Measurements from ENCODE around the gene ZNF264. TPM values are rescaled to one million over a fixed set of nuclear protein-coding genes. Genes with fewer than 3 reads are reported as not detected.

Gene ZNF264
- total RNA-seq, 2 experiments from 2014 or later = 10.0 to 12.6 TPM

DNA sequence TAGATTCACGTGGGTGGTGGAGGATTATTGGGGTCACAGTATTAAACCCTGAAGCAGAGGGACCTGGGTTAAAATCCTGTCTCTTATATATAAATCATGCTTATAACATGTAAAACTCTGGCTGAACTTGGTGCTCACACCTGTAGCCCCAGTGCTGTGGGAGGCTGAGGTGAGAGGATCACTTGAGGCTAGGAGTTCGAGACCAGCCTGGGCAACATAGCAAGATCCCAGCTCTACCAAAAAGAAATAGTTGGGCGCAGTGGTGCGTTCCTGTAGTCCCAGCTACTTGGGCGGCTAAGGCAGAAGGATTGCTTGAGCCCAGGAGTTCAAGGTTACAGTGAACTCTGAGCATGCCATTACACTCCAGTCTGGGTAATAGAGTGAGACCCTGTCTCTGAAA lies 51.5 kb downstream of the ZNF264 start:
- peak overlapping the region; percentile 75; the same call in 1 of the 2 replicates for H3K4me2 ChIP-seq (ENCODE audit: low read length)
- no peak overlapping the region for H3K4me3 ChIP-seq (ENCODE audit: low read depth, low read length, poor library complexity, severe bottlenecking)
- no peaks in the 10 kb centered on the region for H3K9me2 ChIP-seq (ENCODE audit: insufficient read depth, low read length)
- H2AFZ ChIP-seq (ENCODE audit: low read length) = no peak overlapping the region
- H4K20me1 ChIP-seq (ENCODE audit: insufficient read depth, low read length) = peaks cover 4% of the 10 kb centered on the region; the same call in 1 of the 2 replicates
- peaks cover 20% of the 10 kb centered on the region for H3K79me2 ChIP-seq (ENCODE audit: insufficient read depth, low read depth, low read length)
- peaks cover 24% of the 10 kb centered on the region for H3K36me3 ChIP-seq (ENCODE audit: insufficient read depth, low read length)
- BruUV-seq (replicated peaks) = no TSS peak
- H3K4me1 ChIP-seq (ENCODE audit: insufficient read depth, low read length, poor library complexity, severe bottlenecking) = peaks cover 20% of the 10 kb centered on the region
- no peak for TF ChIP-seq EZH2phosphoT487 (IDR thresholded peaks at IDR 0.05; ENCODE audit: borderline replicate concordance, low read depth, low read length)
- TF ChIP-seq, protein P1, sequence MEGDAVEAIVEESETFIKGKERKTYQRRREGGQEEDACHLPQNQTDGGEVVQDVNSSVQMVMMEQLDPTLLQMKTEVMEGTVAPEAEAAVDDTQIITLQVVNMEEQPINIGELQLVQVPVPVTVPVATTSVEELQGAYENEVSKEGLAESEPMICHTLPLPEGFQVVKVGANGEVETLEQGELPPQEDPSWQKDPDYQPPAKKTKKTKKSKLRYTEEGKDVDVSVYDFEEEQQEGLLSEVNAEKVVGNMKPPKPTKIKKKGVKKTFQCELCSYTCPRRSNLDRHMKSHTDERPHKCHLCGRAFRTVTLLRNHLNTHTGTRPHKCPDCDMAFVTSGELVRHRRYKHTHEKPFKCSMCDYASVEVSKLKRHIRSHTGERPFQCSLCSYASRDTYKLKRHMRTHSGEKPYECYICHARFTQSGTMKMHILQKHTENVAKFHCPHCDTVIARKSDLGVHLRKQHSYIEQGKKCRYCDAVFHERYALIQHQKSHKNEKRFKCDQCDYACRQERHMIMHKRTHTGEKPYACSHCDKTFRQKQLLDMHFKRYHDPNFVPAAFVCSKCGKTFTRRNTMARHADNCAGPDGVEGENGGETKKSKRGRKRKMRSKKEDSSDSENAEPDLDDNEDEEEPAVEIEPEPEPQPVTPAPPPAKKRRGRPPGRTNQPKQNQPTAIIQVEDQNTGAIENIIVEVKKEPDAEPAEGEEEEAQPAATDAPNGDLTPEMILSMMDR (conservative IDR thresholded peaks at IDR 0.05; ENCODE audit: low read length) = no peak
- intact Hi-C loops (cut with micrococcal nuclease; ENCODE audit: unreplicated experiment) = no loop called here
- ChIA-PET POLR2A (no interaction called here), CTCF (ENCODE audit: unreplicated experiment) (no interaction called here)
- DNase-seq (ENCODE audit: low spot score) = no peak
- no peak overlapping the region for H3K27ac ChIP-seq (ENCODE audit: low read depth, low read length, poor library complexity, severe bottlenecking)
- no peaks in the 10 kb centered on the region for H3K9me3 ChIP-seq (ENCODE audit: low read length)

DNA sequence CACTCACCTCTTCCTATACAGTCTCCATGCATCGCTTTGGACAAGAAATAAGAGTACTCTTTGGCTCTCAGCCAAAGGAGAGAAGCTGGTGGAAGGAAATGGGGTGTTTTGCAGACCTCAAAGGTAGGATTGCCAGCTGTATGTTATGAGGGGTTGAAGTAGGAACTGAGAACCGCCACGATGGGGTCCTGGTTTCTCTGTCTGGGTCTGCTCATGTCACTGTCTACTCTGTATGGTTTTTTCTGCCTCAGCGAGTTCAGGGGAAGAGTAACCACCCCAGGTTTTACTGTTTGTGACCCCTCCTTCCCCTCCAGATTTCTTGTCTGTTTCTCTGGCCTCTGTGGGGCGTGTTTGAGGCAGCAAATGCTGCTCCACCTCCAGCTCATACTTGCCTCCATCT lies 53.2 kb downstream of the ZNF264 start:
- Histone ChIP-seq H3K79me2 (ENCODE audit: insufficient read depth, low read depth, low read length) (peaks cover 20% of the 10 kb centered on the region), H3K4me1 (ENCODE audit: insufficient read depth, low read length, poor library complexity, severe bottlenecking) (peaks cover 20% of the 10 kb centered on the region), H3K36me3 (ENCODE audit: insufficient read depth, low read length) (peaks cover 33% of the 10 kb centered on the region), H3K9me3 (ENCODE audit: low read length) (no peaks in the 10 kb centered on the region), H3K9me2 (ENCODE audit: insufficient read depth, low read length) (no peaks in the 10 kb centered on the region), H3K4me3 (ENCODE audit: low read depth, low read length, poor library complexity, severe bottlenecking) (no peak overlapping the region), H3K4me2 (ENCODE audit: low read length) (no peak overlapping the region), H3K27ac (ENCODE audit: low read depth, low read length, poor library complexity, severe bottlenecking) (no peak overlapping the region), H2AFZ (ENCODE audit: low read length) (no peak overlapping the region), H4K20me1 (ENCODE audit: insufficient read depth, low read length) (peaks cover 4% of the 10 kb centered on the region; the same call in 1 of the 2 replicates)
- ChIA-PET CTCF (ENCODE audit: unreplicated experiment) (no interaction called here), POLR2A (no interaction called here)
- DNase-seq (ENCODE audit: low spot score) = no peak
- no peak for TF ChIP-seq EZH2phosphoT487 (IDR thresholded peaks at IDR 0.05; ENCODE audit: borderline replicate concordance, low read depth, low read length)
- TF ChIP-seq, protein P1 (conservative IDR thresholded peaks at IDR 0.05; ENCODE audit: low read length) = no peak
- no TSS peak for BruUV-seq (replicated peaks)
- intact Hi-C loops (cut with micrococcal nuclease; ENCODE audit: unreplicated experiment) = no loop called here

DNA sequence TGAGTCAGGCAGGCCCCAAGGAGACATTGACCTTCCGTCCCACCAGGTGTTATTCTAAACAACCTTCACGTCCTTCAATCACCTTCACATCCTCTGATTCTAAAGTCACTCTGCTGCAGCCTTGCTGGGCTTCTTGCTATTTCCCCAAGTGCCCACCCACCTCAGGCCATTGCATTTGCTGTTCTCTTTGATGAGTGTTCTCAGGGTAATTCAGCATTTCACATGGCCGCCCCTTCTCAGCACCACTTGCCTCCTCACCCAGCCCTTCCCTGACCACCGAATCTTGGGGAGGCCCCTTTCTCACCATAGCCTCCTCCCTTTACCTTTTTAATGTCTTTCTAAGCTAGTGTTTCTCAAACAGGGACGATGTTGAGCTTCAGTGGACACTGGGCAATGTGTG lies 53.8 kb downstream of the ZNF264 start:
- POLR2A ChIA-PET = no interaction called here
- BruUV-seq (replicated peaks) = no TSS peak

More for the DNA sequence above, 53.8 kb downstream of the ZNF264 start:
- no peaks in the 10 kb centered on the region for H3K9me2 ChIP-seq (ENCODE audit: insufficient read depth, low read length)
- H3K4me2 ChIP-seq (ENCODE audit: low read length) = no peak overlapping the region
- DNase-seq (ENCODE audit: low spot score) = no peak
- peaks cover 17% of the 10 kb centered on the region for H3K4me1 ChIP-seq (ENCODE audit: insufficient read depth, low read length, poor library complexity, severe bottlenecking)
- TF ChIP-seq, protein P1 (conservative IDR thresholded peaks at IDR 0.05; ENCODE audit: low read length) = no peak
- TF ChIP-seq EZH2phosphoT487 (IDR thresholded peaks at IDR 0.05; ENCODE audit: borderline replicate concordance, low read depth, low read length) = no peak
- H3K4me3 ChIP-seq (ENCODE audit: low read depth, low read length, poor library complexity, severe bottlenecking) = no peak overlapping the region
- intact Hi-C loops (cut with micrococcal nuclease; ENCODE audit: unreplicated experiment) = no loop called here
- H3K9me3 ChIP-seq (ENCODE audit: low read length) = no peaks in the 10 kb centered on the region
- no peak overlapping the region for H3K27ac ChIP-seq (ENCODE audit: low read depth, low read length, poor library complexity, severe bottlenecking)
- H4K20me1 ChIP-seq (ENCODE audit: insufficient read depth, low read length) = peaks cover 4% of the 10 kb centered on the region; the same call in 1 of the 2 replicates
- H2AFZ ChIP-seq (ENCODE audit: low read length) = no peak overlapping the region
- H3K36me3 ChIP-seq (ENCODE audit: insufficient read depth, low read length) = peaks cover 33% of the 10 kb centered on the region
- H3K79me2 ChIP-seq (ENCODE audit: insufficient read depth, low read depth, low read length) = peaks cover 20% of the 10 kb centered on the region
- CTCF ChIA-PET (ENCODE audit: unreplicated experiment) = no interaction called here
